ENCODE measurements around the gene MTOR.

GRCh38 chr1:11134898-11135266, 127.5 kb downstream of the MTOR start:
- no peak for TF ChIP-seq POLR2A (IDR thresholded peaks at IDR 0.05)
- no peak for TF ChIP-seq POLR2AphosphoS5 (IDR thresholded peaks at IDR 0.05; ENCODE audit: insufficient read depth in 1 of 2, low read depth in 1 of 2)
- TF ChIP-seq, protein P1, sequence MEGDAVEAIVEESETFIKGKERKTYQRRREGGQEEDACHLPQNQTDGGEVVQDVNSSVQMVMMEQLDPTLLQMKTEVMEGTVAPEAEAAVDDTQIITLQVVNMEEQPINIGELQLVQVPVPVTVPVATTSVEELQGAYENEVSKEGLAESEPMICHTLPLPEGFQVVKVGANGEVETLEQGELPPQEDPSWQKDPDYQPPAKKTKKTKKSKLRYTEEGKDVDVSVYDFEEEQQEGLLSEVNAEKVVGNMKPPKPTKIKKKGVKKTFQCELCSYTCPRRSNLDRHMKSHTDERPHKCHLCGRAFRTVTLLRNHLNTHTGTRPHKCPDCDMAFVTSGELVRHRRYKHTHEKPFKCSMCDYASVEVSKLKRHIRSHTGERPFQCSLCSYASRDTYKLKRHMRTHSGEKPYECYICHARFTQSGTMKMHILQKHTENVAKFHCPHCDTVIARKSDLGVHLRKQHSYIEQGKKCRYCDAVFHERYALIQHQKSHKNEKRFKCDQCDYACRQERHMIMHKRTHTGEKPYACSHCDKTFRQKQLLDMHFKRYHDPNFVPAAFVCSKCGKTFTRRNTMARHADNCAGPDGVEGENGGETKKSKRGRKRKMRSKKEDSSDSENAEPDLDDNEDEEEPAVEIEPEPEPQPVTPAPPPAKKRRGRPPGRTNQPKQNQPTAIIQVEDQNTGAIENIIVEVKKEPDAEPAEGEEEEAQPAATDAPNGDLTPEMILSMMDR (IDR thresholded peaks at IDR 0.05), result no peak

Measured in vagina (tissue), 2 donors.